ENCODE measurements around the gene EXPH5.

GRCh38 chr11:108541531-108541930, 52.0 kb downstream of the EXPH5 start:
- TF ChIP-seq, protein P1, sequence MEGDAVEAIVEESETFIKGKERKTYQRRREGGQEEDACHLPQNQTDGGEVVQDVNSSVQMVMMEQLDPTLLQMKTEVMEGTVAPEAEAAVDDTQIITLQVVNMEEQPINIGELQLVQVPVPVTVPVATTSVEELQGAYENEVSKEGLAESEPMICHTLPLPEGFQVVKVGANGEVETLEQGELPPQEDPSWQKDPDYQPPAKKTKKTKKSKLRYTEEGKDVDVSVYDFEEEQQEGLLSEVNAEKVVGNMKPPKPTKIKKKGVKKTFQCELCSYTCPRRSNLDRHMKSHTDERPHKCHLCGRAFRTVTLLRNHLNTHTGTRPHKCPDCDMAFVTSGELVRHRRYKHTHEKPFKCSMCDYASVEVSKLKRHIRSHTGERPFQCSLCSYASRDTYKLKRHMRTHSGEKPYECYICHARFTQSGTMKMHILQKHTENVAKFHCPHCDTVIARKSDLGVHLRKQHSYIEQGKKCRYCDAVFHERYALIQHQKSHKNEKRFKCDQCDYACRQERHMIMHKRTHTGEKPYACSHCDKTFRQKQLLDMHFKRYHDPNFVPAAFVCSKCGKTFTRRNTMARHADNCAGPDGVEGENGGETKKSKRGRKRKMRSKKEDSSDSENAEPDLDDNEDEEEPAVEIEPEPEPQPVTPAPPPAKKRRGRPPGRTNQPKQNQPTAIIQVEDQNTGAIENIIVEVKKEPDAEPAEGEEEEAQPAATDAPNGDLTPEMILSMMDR (IDR thresholded peaks at IDR 0.05; ENCODE audit: borderline replicate concordance, extremely low read depth, low read length, poor library complexity, severe bottlenecking) = no peak
- no peak for TF ChIP-seq EZH2 (IDR thresholded peaks at IDR 0.05; ENCODE audit: borderline replicate concordance, low read depth, low read length, severe bottlenecking)
